Upper lobe of right lung (tissue), 1 donor: ENCODE results near the gene CALD1. TPM values are rescaled to one million over a fixed set of nuclear protein-coding genes. Genes with fewer than 3 reads are reported as not detected.

Experiments
- ATAC-seq: fragments of 200-7000 bp; cut with Tn5 transposase; one replicate; pipeline ENCODE4 v1.9.1; 2020; ENCODE audit warnings: mild to moderate bottlenecking, moderate library complexity
- DNase-seq: peaks from one replicate; pipeline ENCODE4 v3.0.0-alpha.2; 2020
- H3K27ac ChIP-seq: fragments of 200-600 bp; one replicate; pipeline ENCODE4 v1.8.0; 2022
- H3K27me3 ChIP-seq: fragments of 200-600 bp; one replicate; pipeline ENCODE4 v1.8.0; 2022; ENCODE audit warnings: mild to moderate bottlenecking
- H3K36me3 ChIP-seq: fragments of 200-600 bp; one replicate; pipeline ENCODE4 v1.8.0; 2022
- H3K4me1 ChIP-seq: fragments of 200-600 bp; one replicate; pipeline ENCODE4 v1.8.0; 2022
- H3K4me3 ChIP-seq: fragments of 200-600 bp; one replicate; pipeline ENCODE4 v1.8.0; 2022; ENCODE audit warnings: mild to moderate bottlenecking
- H3K9me3 ChIP-seq: fragments of 200-600 bp; one replicate; pipeline ENCODE4 v1.8.0; 2022
- CTCF ChIP-seq: fragments of 200-600 bp; IDR thresholded peaks from one replicate; pipeline ENCODE4 v1.8.0; 2022; ENCODE audit warnings: antibody characterized with exemption
- intact Hi-C: fragments of 100-400 bp; cut with DNase I; formaldehyde crosslinking; loops from one replicate; pipeline ENCODE4 v1.11.0; 2022
- total RNA-seq: library from RNA; stranded (reverse); fragmentation: NEBNext Ultra II Directional; extraction: Animal tissue kit (Norgen Biotek cat#: 25700); gene quantifications from one replicate; pipeline ENCODE4 v1.2.1, GENCODE V29; 2021
- donor health status: DM: no; HTN: yes; CAD: no; lungs with severe emphysema.

CALD1 gene
- total RNA-seq, 1 donor from 2014 or later, result 213 TPM

- intact Hi-C loops, result no loop called here
- H3K4me1 ChIP-seq, result peaks cover 5% of the 10 kb centered on the region
- no peak for DNase-seq
- no peak overlapping the region for H3K4me3 ChIP-seq
- H3K9me3 ChIP-seq, result no peaks in the 10 kb centered on the region
- TF ChIP-seq CTCF, result no peak
- no peaks in the 10 kb centered on the region for H3K27me3 ChIP-seq
- H3K27ac ChIP-seq, result no peak overlapping the region
- H3K36me3 ChIP-seq, result no peaks in the 10 kb centered on the region
- ATAC-seq, result no peak
Observed at GRCh38 chr7:134799377-134799776, 19.9 kb downstream of the CALD1 start.

GRCh38 chr7:134802762-134803161 lies 23.3 kb downstream of the CALD1 start:
- Histone ChIP-seq H3K27me3 (no peaks in the 10 kb centered on the region), H3K4me1 (peaks cover 10% of the 10 kb centered on the region), H3K9me3 (no peaks in the 10 kb centered on the region), H3K4me3 (no peak overlapping the region), H3K36me3 (no peaks in the 10 kb centered on the region), H3K27ac (no peak overlapping the region)
- no peak for TF ChIP-seq CTCF
- ATAC-seq (no peak), DNase-seq (no peak)
- intact Hi-C loops, result no loop called here

DNA sequence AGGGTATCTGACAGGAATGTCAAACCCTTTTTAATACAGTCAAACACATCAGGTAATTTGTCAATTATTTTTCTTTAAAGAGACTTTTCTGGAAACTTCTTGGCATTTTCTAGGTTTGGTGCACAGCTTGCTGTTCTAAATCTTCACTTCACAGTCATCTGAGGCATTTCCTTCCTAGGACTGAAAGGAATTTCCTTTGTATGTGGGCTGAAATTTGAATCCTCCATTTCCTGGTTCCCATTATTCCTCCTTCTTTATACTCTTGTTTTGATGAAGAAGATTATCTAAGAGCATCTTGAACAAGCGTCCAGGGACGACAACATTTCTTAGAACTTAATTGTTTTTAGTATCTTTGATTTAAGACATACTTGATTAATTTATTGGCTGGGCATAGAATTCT lies 24.9 kb downstream of the CALD1 start:
- Histone ChIP-seq H3K4me3 (no peak overlapping the region), H3K36me3 (no peaks in the 10 kb centered on the region), H3K4me1 (peaks cover 10% of the 10 kb centered on the region), H3K9me3 (no peaks in the 10 kb centered on the region), H3K27ac (no peak overlapping the region), H3K27me3 (no peaks in the 10 kb centered on the region)
- intact Hi-C loops, result no loop called here
- DNase-seq (no peak), ATAC-seq (no peak)
- TF ChIP-seq CTCF, result no peak

GRCh38 chr7:134804854-134805253 lies 25.4 kb downstream of the CALD1 start:
- Histone ChIP-seq H3K4me1 (peaks cover 10% of the 10 kb centered on the region), H3K9me3 (no peaks in the 10 kb centered on the region), H3K27ac (no peak overlapping the region), H3K36me3 (no peaks in the 10 kb centered on the region), H3K27me3 (no peaks in the 10 kb centered on the region), H3K4me3 (no peak overlapping the region)
- DNase-seq, result no peak
- no peak for TF ChIP-seq CTCF
- intact Hi-C loops, result no loop called here
- ATAC-seq, result no peak

GRCh38 chr7:134806197-134806596 lies 26.8 kb downstream of the CALD1 start:
- no peaks in the 10 kb centered on the region for H3K36me3 ChIP-seq
- peaks cover 22% of the 10 kb centered on the region for H3K4me1 ChIP-seq
- no peak overlapping the region for H3K27ac ChIP-seq
- no peak for TF ChIP-seq CTCF
- DNase-seq (no peak), ATAC-seq (no peak)
- no peaks in the 10 kb centered on the region for H3K27me3 ChIP-seq
- H3K4me3 ChIP-seq, result no peak overlapping the region
- H3K9me3 ChIP-seq, result no peaks in the 10 kb centered on the region
- intact Hi-C loops, result no loop called here

DNA sequence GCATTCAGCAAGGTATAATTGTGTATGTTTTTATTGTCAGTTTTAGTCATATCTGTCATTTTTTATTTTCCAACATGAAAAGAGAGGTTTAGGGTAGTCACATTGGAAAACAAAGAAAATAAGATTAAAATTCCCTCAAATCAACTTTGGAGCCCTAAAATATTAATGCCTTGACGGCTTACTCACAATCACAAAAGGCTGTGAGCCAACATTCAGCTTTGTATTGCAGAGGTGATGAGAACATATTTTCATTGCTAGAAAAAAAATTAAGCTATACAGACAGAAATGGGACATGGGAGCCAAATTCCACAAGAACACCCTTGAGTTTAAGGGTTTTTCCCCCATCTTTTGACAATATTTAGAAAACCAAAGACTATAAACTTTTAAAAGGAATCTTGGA lies 30.2 kb downstream of the CALD1 start:
- H3K9me3 ChIP-seq, result no peaks in the 10 kb centered on the region
- no peaks in the 10 kb centered on the region for H3K36me3 ChIP-seq
- H3K4me1 ChIP-seq, result peaks cover 37% of the 10 kb centered on the region
- no peak overlapping the region for H3K27ac ChIP-seq
- TF ChIP-seq CTCF, result no peak
- H3K4me3 ChIP-seq, result no peak overlapping the region
- DNase-seq (no peak), ATAC-seq (no peak)
- H3K27me3 ChIP-seq, result no peaks in the 10 kb centered on the region
- intact Hi-C loops, result no loop called here
